ENCODE measurements around the gene NUP62CL. TPM values are rescaled to one million over a fixed set of nuclear protein-coding genes. Genes with fewer than 3 reads are reported as not detected.
A peak's percentile ranks its signal among the peaks of the same experiment; 100 is the strongest.

The NUP62CL gene
- total RNA-seq (9.2 TPM), polyA plus RNA-seq (ENCODE audit: insufficient read depth, low read depth, low replicate concordance) (9.8 TPM)
- long read RNA-seq, donor 1: 0 reads
- long read RNA-seq, donor 2: 0 reads
- long read RNA-seq, donor 3: 0 reads
- long read RNA-seq, donor 4: 0 reads
- long read RNA-seq, donor 5: 0 reads
- long read RNA-seq, donor 6, partial matches to known transcripts: 0 of 1 reads
- long read RNA-seq, donor 6, other reads (novel, unspliced or antisense): 0 of 1 reads
- long read RNA-seq, donor 7, partial matches to known transcripts: 0 of 3 reads
- long read RNA-seq, donor 7, other reads (novel, unspliced or antisense): 3 of 3 reads
- long read RNA-seq, donor 8: 0 reads
- long read RNA-seq, donor 9: 0 reads
- long read RNA-seq, donor 10: 0 reads

DNA sequence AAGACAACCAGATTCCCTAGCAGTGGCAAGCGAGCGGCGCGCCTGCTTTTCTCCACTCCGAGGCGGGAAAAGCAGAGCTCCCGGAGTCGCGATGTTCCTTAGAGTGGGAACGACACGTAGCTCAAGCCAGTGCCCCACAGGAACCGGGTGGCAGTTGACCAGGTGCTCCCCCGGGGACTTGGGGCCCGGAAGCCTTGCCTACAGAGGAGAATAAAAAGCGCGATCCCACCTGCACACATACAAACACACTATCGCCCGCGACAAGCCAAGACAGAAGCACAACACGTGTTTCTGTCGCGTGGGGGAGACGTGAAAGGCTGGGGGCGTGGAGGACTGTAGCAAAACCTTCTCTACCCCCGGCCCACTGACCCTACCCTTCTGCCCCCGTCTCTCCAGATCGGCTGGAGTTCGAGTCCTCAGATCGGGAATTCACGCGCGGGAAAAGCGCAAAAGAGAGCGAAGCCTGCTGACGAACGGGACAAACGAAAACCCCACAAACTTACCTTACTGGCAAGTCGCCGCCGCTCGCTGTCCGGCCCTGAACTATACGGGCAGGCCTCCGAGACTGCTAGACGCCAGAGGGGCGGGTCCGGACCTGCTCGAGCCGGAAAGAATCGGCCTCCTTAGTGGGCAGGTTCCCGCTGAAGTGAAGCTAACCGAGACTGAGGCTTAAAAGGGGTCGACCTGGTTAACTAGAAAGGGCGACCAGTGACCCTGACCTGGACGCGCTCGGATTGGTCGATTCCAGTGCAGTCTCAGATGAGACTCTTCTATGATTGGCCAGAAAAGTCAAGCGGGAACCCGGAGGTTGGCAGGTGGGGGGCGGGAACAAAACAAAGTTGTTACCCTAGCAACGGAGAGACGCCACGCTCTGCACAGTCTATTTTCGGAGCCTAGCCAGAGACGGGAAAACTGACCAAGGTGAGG is at the start of gene NUP62CL, which contains the start of gene DNAAF6:
TSS of gene NUP62CL (minus strand) at position 664 of the 927 bp plus-strand sequence. CDS start 31,287 bp downstream, outside the sequence.
TSS of gene DNAAF6 (plus strand) at position 842 of the 927 bp plus-strand sequence. CDS start 6,265 bp downstream, outside the sequence.
- no peaks in the 10 kb centered on the region for H3K4me1 ChIP-seq (ENCODE audit: control insufficient read depth in 2 of 3, insufficient read depth in 2 of 3, low read depth in 1 of 3, low read length in 3 of 3)
- H3K27ac ChIP-seq (ENCODE audit: low read depth in 2 of 2, low read length in 2 of 2): no peak within 1 kb of the TSS

GRCh38 chrX:107228486-107228819 is 22.2 kb upstream of the NUP62CL start:
- FAIRE-seq: no peak
- Histone ChIP-seq H3K4me1 (ENCODE audit: control insufficient read depth in 2 of 3, insufficient read depth in 2 of 3, low read depth in 1 of 3, low read length in 3 of 3) (no peaks in the 10 kb centered on the region), H3K9me3 (ENCODE audit: control insufficient read depth in 2 of 3, insufficient read depth in 1 of 3, low read length in 3 of 3) (no peaks in the 10 kb centered on the region), H3K27me3 (ENCODE audit: control insufficient read depth, insufficient read depth, low read length) (no peaks in the 10 kb centered on the region), H3K36me3 (ENCODE audit: control insufficient read depth in 2 of 3, insufficient read depth in 3 of 3, low read length in 3 of 3) (no peaks in the 10 kb centered on the region), H3K4me3 (ENCODE audit: low read length in 3 of 3) (no peak overlapping the region), H3K9ac (ENCODE audit: low read length in 3 of 3) (no peak overlapping the region), H3K27ac (ENCODE audit: low read depth in 2 of 2, low read length in 2 of 2) (no peak overlapping the region)
- no peak for DNase-seq
- intact Hi-C loops (cut with DNase I): no loop called here
- TF ChIP-seq, protein P1, sequence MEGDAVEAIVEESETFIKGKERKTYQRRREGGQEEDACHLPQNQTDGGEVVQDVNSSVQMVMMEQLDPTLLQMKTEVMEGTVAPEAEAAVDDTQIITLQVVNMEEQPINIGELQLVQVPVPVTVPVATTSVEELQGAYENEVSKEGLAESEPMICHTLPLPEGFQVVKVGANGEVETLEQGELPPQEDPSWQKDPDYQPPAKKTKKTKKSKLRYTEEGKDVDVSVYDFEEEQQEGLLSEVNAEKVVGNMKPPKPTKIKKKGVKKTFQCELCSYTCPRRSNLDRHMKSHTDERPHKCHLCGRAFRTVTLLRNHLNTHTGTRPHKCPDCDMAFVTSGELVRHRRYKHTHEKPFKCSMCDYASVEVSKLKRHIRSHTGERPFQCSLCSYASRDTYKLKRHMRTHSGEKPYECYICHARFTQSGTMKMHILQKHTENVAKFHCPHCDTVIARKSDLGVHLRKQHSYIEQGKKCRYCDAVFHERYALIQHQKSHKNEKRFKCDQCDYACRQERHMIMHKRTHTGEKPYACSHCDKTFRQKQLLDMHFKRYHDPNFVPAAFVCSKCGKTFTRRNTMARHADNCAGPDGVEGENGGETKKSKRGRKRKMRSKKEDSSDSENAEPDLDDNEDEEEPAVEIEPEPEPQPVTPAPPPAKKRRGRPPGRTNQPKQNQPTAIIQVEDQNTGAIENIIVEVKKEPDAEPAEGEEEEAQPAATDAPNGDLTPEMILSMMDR (IDR thresholded peaks at IDR 0.05; ENCODE audit: borderline replicate concordance, extremely low read depth, insufficient read depth): no peak

More for the DNA sequence above, at the start of gene NUP62CL, which contains the start of gene DNAAF6:
- peak; percentile 74 for FAIRE-seq
- TF ChIP-seq, protein P1 (IDR thresholded peaks at IDR 0.05; ENCODE audit: borderline replicate concordance, extremely low read depth, insufficient read depth): no peak
- Histone ChIP-seq H3K4me3 (ENCODE audit: low read length in 3 of 3) (peak within 1 kb of the TSS; percentile 61 to 78 (median 77)), H3K9ac (ENCODE audit: low read length in 3 of 3) (peak within 1 kb of the TSS in 2 of 3 donors; percentile 11 to 51), H3K9me3 (ENCODE audit: control insufficient read depth in 2 of 3, insufficient read depth in 1 of 3, low read length in 3 of 3) (no peaks in the 10 kb centered on the region), H3K27me3 (ENCODE audit: control insufficient read depth, insufficient read depth, low read length) (no peaks in the 10 kb centered on the region), H3K36me3 (ENCODE audit: control insufficient read depth in 2 of 3, insufficient read depth in 3 of 3, low read length in 3 of 3) (no peaks in the 10 kb centered on the region)
- peak; percentile 86 to 90 (median 88) for DNase-seq
- intact Hi-C loops (cut with DNase I): no loop called here

- H3K36me3 ChIP-seq (ENCODE audit: control insufficient read depth in 2 of 3, insufficient read depth in 3 of 3, low read length in 3 of 3): no peaks in the 10 kb centered on the region
- H3K4me1 ChIP-seq (ENCODE audit: control insufficient read depth in 2 of 3, insufficient read depth in 2 of 3, low read depth in 1 of 3, low read length in 3 of 3): no peaks in the 10 kb centered on the region
- no peak overlapping the region for H3K9ac ChIP-seq (ENCODE audit: low read length in 3 of 3)
- no peaks in the 10 kb centered on the region for H3K9me3 ChIP-seq (ENCODE audit: control insufficient read depth in 2 of 3, insufficient read depth in 1 of 3, low read length in 3 of 3)
- H3K27ac ChIP-seq (ENCODE audit: low read depth in 2 of 2, low read length in 2 of 2): no peak overlapping the region
- intact Hi-C loops (cut with DNase I): no loop called here
- no peak overlapping the region for H3K4me3 ChIP-seq (ENCODE audit: low read length in 3 of 3)
- TF ChIP-seq, protein P1 (IDR thresholded peaks at IDR 0.05; ENCODE audit: borderline replicate concordance, extremely low read depth, insufficient read depth): no peak
- DNase-seq (no peak), FAIRE-seq (peak; percentile 11)
- no peaks in the 10 kb centered on the region for H3K27me3 ChIP-seq (ENCODE audit: control insufficient read depth, insufficient read depth, low read length)
Observed at GRCh38 chrX:107227780-107228485, 21.7 kb upstream of the NUP62CL start.
